ENCODE results near the gene PGAP6. TPM values are rescaled to one million over a fixed set of nuclear protein-coding genes. Genes with fewer than 3 reads are reported as not detected.

Gene PGAP6
- total and polyA plus RNA-seq, 2 of the 13 experiments (the other 11 are each of a cell fraction or from before 2014, with no cell fraction given), result 52.7 to 136 TPM

DNA sequence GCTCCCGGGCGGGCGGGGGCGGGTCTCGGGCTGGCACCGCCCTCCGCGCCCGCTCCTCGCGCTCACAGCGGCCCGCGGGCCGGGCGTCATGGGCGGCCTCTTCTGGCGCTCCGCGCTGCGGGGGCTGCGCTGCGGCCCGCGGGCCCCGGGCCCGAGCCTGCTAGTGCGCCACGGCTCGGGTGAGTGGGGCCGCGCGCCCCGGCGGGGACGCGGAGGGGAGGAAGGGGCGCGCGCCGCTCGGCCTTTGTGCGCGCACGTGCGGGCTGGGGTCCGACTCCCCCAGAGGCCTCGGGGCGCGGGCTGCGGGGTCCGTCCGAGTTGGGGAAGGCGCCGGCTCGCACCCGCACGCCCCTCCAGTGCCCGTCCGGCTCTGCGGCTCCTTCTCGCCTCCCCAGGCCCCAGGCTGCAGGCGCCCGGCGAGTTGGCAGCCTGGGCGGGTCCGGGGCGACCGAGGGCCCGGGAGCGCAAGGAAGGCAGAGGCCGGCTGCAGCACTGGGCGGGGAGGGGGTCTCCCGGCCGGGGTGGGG lies 15.4 kb upstream of the PGAP6 start, which contains the start of gene NME4:
Gene NME4 (plus strand): TSS at position 65 of the 527 bp plus-strand sequence. CDS start 24 bp downstream, at position 89.
- Histone ChIP-seq H3K79me2 (ENCODE audit: insufficient read depth, low read length) (peaks cover 14% of the 10 kb centered on the region), H4K20me1 (ENCODE audit: insufficient read depth, low read length) (no peaks in the 10 kb centered on the region), H3K9me3 (ENCODE audit: low read length) (no peaks in the 10 kb centered on the region), H3K4me1 (ENCODE audit: insufficient read depth, low read length) (peaks cover 37% of the 10 kb centered on the region), H2AFZ (ENCODE audit: low read length) (no peak within 1 kb of the TSS), H3K4me2 (ENCODE audit: low read depth, low read length) (peak within 1 kb of the TSS; percentile 99), H3K9ac (ENCODE audit: insufficient read depth, low read depth, low read length) (peak within 1 kb of the TSS; percentile 88), H3K36me3 (replicated peaks in 1 of 2; ENCODE audit: control insufficient read depth in 1 of 2, insufficient read depth in 2 of 2, low read length in 2 of 2) (peaks cover 0 to 4% of the 10 kb centered on the region in 2 experiments; a peak in 2 of 5 replicates), H3K27me3 (ENCODE audit: control insufficient read depth in 1 of 2, insufficient read depth in 2 of 2, low read length in 2 of 2) (no peaks in the 10 kb centered on the region), H3K4me3 (replicated peaks in 1 of 3; ENCODE audit: insufficient read depth in 1 of 3, low read depth in 2 of 3, low read length in 3 of 3) (peak within 1 kb of the TSS; percentile 60 to 81 (median 81)), H3K27ac (ENCODE audit: extremely low read length, insufficient read depth, low read length) (peak within 1 kb of the TSS; percentile 94)
- no TSS peak for BruUV-seq (replicated peaks)
- intact Hi-C loops (cut with micrococcal nuclease; ENCODE audit: unreplicated experiment) (no loop called here), in situ Hi-C loops (cut with HindIII; ENCODE audit: extremely low pct_ligation_motif_present, low pct_unique_long_range_greater_than_20kb) (loop anchor here (5.0 kb wide), 1 partner anchor 100 kb away; no protein-coding TSS in a partner anchor)
- ChIA-PET POLR2A (interaction anchor here (0.9 to 1.8 kb wide), 6 partner anchors 9 to 191 kb away, joined by 3 to 10 read pairs (median 3); partner anchors contain the start of genes CAPN15 and PGAP6), CTCF (ENCODE audit: low intra/inter-chr PET ratio, low total read pairs) (no interaction called here)
- 0% methylated on average over 6 of the region's 75 CpGs for WGBS (ENCODE audit: low lambda C conversion rate)
- DNase-seq (ENCODE audit: low spot score) (no peak), ATAC-seq (peak; percentile 23), FAIRE-seq (no peak)
- TF ChIP-seq ZNF563 (CRISPR knock-in tag; IDR thresholded peaks at IDR 0.05) (peak; percentile 18; the same call in 1 of the 2 replicates), BHLHE40 (IDR thresholded peaks at IDR 0.05; ENCODE audit: low read length) (peak; percentile 68), ZSCAN21 (CRISPR knock-in tag; IDR thresholded peaks at IDR 0.05; ENCODE audit: borderline replicate concordance) (0 out of 2 replicates have a peak, but pooled peaks have one; percentile 20), RAD21 (CRISPR knock-in tag; IDR thresholded peaks at IDR 0.05) (peak; percentile 51; the same call in 1 of the 2 replicates), EED (CRISPR knock-in tag; IDR thresholded peaks at IDR 0.05) (no peak), SKI (IDR thresholded peaks at IDR 0.05; ENCODE audit: partially characterized antibody) (peak; percentile 27), NFKBIZ (CRISPR knock-in tag; IDR thresholded peaks at IDR 0.05) (no peak), MXI1 (IDR thresholded peaks at IDR 0.05; ENCODE audit: borderline replicate concordance, low read depth, low read length) (peak; percentile 19; the same call in 1 of the 3 replicates), KLF16 (CRISPR knock-in tag; IDR thresholded peaks at IDR 0.05) (no peak), ZIK1 (CRISPR knock-in tag; IDR thresholded peaks at IDR 0.05; ENCODE audit: borderline replicate concordance, low read depth) (0 out of 2 replicates have a peak, but pooled peaks have one; percentile 28), YEATS4 (CRISPR knock-in tag; IDR thresholded peaks at IDR 0.05; ENCODE audit: borderline replicate concordance) (peak; percentile 52; the same call in 1 of the 2 replicates), CREB3 (CRISPR knock-in tag; IDR thresholded peaks at IDR 0.05) (0 out of 2 replicates have a peak, but pooled peaks have one; percentile 34), UBTF (CRISPR knock-in tag; IDR thresholded peaks at IDR 0.05) (peak; percentile 61; the same call in 1 of the 2 replicates), ZFX (CRISPR knock-in tag; IDR thresholded peaks at IDR 0.05; ENCODE audit: low read depth) (peak; percentile 63; the same call in 1 of the 2 replicates), KLF6 (CRISPR knock-in tag; IDR thresholded peaks at IDR 0.05) (0 out of 2 replicates have a peak, but pooled peaks have one; percentile 7), POLR2A (IDR thresholded peaks at IDR 0.05; ENCODE audit: insufficient read depth in 1 of 2, low read depth in 2 of 2, low read length in 2 of 2) (peak in 1 of 2 experiments; percentile 57; a peak in 3 of 4 replicates), AKAP8 (CRISPR knock-in tag; IDR thresholded peaks at IDR 0.05) (no peak)
- TF ChIP-seq, protein P1, sequence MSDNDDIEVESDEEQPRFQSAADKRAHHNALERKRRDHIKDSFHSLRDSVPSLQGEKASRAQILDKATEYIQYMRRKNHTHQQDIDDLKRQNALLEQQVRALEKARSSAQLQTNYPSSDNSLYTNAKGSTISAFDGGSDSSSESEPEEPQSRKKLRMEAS (IDR thresholded peaks at IDR 0.05), result no peak
- TF ChIP-seq, protein P2, sequence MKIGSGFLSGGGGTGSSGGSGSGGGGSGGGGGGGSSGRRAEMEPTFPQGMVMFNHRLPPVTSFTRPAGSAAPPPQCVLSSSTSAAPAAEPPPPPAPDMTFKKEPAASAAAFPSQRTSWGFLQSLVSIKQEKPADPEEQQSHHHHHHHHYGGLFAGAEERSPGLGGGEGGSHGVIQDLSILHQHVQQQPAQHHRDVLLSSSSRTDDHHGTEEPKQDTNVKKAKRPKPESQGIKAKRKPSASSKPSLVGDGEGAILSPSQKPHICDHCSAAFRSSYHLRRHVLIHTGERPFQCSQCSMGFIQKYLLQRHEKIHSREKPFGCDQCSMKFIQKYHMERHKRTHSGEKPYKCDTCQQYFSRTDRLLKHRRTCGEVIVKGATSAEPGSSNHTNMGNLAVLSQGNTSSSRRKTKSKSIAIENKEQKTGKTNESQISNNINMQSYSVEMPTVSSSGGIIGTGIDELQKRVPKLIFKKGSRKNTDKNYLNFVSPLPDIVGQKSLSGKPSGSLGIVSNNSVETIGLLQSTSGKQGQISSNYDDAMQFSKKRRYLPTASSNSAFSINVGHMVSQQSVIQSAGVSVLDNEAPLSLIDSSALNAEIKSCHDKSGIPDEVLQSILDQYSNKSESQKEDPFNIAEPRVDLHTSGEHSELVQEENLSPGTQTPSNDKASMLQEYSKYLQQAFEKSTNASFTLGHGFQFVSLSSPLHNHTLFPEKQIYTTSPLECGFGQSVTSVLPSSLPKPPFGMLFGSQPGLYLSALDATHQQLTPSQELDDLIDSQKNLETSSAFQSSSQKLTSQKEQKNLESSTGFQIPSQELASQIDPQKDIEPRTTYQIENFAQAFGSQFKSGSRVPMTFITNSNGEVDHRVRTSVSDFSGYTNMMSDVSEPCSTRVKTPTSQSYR (CRISPR knock-in tag; IDR thresholded peaks at IDR 0.05; ENCODE audit: borderline replicate concordance), result 0 out of 2 replicates have a peak, but pooled peaks have one; percentile 14
